HepG2 (cell line): ENCODE measurements around the gene PYGO2. TPM values are rescaled to one million over a fixed set of nuclear protein-coding genes. Genes with fewer than 3 reads are reported as not detected.

Source experiments
- ATAD3A ChIP-seq: sonication (generic); formaldehyde crosslinking; IDR thresholded peaks from 2 replicates; pipeline ENCODE4 v1.4.0; 2020; ENCODE audit warnings: missing genetic modification reagents
- HNRNPH1 ChIP-seq: fragments of 200-400 bp; formaldehyde crosslinking; optimal IDR thresholded peaks from 2 replicates; pipeline ENCODE3; 2017; ENCODE audit warnings: mild to moderate bottlenecking, low read depth, low read length
- KAT2B ChIP-seq: fragments of 150-350 bp; IDR thresholded peaks from 2 replicates; pipeline ENCODE4 v1.6.1; 2014; ENCODE audit warnings: low read depth, low read length, borderline replicate concordance
- MYNN ChIP-seq: sonication (generic); formaldehyde crosslinking; IDR thresholded peaks from 2 replicates; pipeline ENCODE4 v1.4.0; 2020; ENCODE audit warnings: mild to moderate bottlenecking, low read depth, missing genetic modification reagents
- THAP11 ChIP-seq: IDR thresholded peaks from 2 replicates; pipeline ENCODE4 v1.6.1; 2016; ENCODE audit warnings: missing biosample characterization, missing genetic modification reagents
- U2AF1 ChIP-seq: fragments of 200-400 bp; formaldehyde crosslinking; optimal IDR thresholded peaks from 2 replicates; pipeline ENCODE3; 2017; ENCODE audit warnings: mild to moderate bottlenecking, low read depth, low read length
- ZBTB21 ChIP-seq: sonication (generic); formaldehyde crosslinking; IDR thresholded peaks from 2 replicates; pipeline ENCODE4 v1.4.0; 2020; ENCODE audit warnings: missing genetic modification reagents
- ZFP1 ChIP-seq: IDR thresholded peaks from 2 replicates; pipeline ENCODE4 v1.6.1; 2016
- polyA plus RNA-seq, 8 experiments: library from polyadenylated mRNA; depleted of rRNA in 3 of 8; stranded (reverse) in 7 of 8; unstranded in 1 of 8; fragments of >200 nt; fragmentation: Illumina TruSeq in 4 of 8; extraction: Trizol in 4 of 8; gene quantifications; 2 replicates each; pipeline versions ENCODE4 v1.2.1 to v1.2.3, GENCODE V29; 2011 to 2016; ENCODE audit warnings: low read depth in 4 of 8, missing spikeins in 1 of 8, mixed read lengths in 1 of 8; ENCODE audit not compliant: insufficient read depth in 1 of 8
- total RNA-seq, 5 experiments: library from RNA; depleted of rRNA; stranded (reverse); fragments of >200 nt; fragmentation: Illumina TruSeq; extraction: Trizol; gene quantifications; 2 replicates each; pipeline ENCODE4 v1.2.3, GENCODE V29; 2016; ENCODE audit warnings: low read depth in 1 of 5
- TF ChIP-seq, protein P1 (sequence below), 2 experiments: sonication (generic) in 1 of 2; formaldehyde crosslinking in 1 of 2; IDR thresholded peaks; 2 replicates each; pipeline versions ENCODE4 v1.4.0 to v1.6.1; 2018 to 2020; ENCODE audit warnings: missing genetic modification reagents in 2 of 2, borderline replicate concordance in 1 of 2, low read depth in 1 of 2, mild to moderate bottlenecking in 1 of 2, missing biosample characterization in 1 of 2
- TF ChIP-seq, protein P2 (sequence below): sonication (generic); formaldehyde crosslinking; IDR thresholded peaks from 2 replicates; pipeline ENCODE4; 2020; ENCODE audit warnings: missing genetic modification reagents, mild to moderate bottlenecking, borderline replicate concordance
- TF ChIP-seq, protein P3 (sequence below): sonication (generic); formaldehyde crosslinking; IDR thresholded peaks from 2 replicates; pipeline ENCODE4 v1.5.0; 2020; ENCODE audit warnings: mild to moderate bottlenecking, missing genetic modification reagents, borderline replicate concordance

The PYGO2 gene
- total and polyA plus RNA-seq, 2 of the 13 experiments (the other 11 are each of a cell fraction or from before 2014, with no cell fraction given): 20.3 to 21.8 TPM

DNA sequence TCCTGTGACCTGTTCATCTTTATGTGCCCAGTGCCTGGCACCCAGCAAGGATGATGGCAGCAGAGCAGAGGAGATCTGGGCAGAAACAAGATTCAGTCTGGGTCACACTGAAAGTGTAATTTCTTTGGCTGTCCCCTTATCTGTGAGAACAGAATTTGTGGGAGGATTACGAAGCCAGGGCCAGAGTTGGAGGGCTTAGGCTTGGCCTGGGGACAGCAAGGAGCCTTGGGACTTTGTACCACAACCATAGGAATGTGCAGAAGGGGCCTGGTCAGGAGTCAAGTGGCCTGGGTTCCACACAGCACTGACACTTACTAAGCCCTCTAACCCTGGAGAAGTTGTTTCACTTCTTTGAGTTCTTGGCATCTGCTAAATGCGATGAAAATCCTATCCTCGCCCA, 37.9 kb downstream of the PYGO2 start (continued):
- TF ChIP-seq, protein P1, sequence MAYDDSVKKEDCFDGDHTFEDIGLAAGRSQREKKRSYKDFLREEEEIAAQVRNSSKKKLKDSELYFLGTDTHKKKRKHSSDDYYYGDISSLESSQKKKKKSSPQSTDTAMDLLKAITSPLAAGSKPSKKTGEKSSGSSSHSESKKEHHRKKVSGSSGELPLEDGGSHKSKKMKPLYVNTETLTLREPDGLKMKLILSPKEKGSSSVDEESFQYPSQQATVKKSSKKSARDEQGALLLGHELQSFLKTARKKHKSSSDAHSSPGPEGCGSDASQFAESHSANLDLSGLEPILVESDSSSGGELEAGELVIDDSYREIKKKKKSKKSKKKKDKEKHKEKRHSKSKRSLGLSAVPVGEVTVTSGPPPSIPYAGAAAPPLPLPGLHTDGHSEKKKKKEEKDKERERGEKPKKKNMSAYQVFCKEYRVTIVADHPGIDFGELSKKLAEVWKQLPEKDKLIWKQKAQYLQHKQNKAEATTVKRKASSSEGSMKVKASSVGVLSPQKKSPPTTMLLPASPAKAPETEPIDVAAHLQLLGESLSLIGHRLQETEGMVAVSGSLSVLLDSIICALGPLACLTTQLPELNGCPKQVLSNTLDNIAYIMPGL (CRISPR knock-in tag; IDR thresholded peaks at IDR 0.05; ENCODE audit: borderline replicate concordance in 1 of 2, low read depth in 1 of 2): no peak
- TF ChIP-seq THAP11 (CRISPR knock-in tag) (no peak), ZBTB21 (no peak), HNRNPH1 (no peak), MYNN (CRISPR knock-in tag) (no peak), ZFP1 (CRISPR knock-in tag) (no peak), U2AF1 (no peak), ATAD3A (CRISPR knock-in tag) (no peak), KAT2B (no peak)
- TF ChIP-seq, protein P2, sequence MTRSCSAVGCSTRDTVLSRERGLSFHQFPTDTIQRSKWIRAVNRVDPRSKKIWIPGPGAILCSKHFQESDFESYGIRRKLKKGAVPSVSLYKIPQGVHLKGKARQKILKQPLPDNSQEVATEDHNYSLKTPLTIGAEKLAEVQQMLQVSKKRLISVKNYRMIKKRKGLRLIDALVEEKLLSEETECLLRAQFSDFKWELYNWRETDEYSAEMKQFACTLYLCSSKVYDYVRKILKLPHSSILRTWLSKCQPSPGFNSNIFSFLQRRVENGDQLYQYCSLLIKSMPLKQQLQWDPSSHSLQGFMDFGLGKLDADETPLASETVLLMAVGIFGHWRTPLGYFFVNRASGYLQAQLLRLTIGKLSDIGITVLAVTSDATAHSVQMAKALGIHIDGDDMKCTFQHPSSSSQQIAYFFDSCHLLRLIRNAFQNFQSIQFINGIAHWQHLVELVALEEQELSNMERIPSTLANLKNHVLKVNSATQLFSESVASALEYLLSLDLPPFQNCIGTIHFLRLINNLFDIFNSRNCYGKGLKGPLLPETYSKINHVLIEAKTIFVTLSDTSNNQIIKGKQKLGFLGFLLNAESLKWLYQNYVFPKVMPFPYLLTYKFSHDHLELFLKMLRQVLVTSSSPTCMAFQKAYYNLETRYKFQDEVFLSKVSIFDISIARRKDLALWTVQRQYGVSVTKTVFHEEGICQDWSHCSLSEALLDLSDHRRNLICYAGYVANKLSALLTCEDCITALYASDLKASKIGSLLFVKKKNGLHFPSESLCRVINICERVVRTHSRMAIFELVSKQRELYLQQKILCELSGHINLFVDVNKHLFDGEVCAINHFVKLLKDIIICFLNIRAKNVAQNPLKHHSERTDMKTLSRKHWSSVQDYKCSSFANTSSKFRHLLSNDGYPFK: no peak
- TF ChIP-seq, protein P3, sequence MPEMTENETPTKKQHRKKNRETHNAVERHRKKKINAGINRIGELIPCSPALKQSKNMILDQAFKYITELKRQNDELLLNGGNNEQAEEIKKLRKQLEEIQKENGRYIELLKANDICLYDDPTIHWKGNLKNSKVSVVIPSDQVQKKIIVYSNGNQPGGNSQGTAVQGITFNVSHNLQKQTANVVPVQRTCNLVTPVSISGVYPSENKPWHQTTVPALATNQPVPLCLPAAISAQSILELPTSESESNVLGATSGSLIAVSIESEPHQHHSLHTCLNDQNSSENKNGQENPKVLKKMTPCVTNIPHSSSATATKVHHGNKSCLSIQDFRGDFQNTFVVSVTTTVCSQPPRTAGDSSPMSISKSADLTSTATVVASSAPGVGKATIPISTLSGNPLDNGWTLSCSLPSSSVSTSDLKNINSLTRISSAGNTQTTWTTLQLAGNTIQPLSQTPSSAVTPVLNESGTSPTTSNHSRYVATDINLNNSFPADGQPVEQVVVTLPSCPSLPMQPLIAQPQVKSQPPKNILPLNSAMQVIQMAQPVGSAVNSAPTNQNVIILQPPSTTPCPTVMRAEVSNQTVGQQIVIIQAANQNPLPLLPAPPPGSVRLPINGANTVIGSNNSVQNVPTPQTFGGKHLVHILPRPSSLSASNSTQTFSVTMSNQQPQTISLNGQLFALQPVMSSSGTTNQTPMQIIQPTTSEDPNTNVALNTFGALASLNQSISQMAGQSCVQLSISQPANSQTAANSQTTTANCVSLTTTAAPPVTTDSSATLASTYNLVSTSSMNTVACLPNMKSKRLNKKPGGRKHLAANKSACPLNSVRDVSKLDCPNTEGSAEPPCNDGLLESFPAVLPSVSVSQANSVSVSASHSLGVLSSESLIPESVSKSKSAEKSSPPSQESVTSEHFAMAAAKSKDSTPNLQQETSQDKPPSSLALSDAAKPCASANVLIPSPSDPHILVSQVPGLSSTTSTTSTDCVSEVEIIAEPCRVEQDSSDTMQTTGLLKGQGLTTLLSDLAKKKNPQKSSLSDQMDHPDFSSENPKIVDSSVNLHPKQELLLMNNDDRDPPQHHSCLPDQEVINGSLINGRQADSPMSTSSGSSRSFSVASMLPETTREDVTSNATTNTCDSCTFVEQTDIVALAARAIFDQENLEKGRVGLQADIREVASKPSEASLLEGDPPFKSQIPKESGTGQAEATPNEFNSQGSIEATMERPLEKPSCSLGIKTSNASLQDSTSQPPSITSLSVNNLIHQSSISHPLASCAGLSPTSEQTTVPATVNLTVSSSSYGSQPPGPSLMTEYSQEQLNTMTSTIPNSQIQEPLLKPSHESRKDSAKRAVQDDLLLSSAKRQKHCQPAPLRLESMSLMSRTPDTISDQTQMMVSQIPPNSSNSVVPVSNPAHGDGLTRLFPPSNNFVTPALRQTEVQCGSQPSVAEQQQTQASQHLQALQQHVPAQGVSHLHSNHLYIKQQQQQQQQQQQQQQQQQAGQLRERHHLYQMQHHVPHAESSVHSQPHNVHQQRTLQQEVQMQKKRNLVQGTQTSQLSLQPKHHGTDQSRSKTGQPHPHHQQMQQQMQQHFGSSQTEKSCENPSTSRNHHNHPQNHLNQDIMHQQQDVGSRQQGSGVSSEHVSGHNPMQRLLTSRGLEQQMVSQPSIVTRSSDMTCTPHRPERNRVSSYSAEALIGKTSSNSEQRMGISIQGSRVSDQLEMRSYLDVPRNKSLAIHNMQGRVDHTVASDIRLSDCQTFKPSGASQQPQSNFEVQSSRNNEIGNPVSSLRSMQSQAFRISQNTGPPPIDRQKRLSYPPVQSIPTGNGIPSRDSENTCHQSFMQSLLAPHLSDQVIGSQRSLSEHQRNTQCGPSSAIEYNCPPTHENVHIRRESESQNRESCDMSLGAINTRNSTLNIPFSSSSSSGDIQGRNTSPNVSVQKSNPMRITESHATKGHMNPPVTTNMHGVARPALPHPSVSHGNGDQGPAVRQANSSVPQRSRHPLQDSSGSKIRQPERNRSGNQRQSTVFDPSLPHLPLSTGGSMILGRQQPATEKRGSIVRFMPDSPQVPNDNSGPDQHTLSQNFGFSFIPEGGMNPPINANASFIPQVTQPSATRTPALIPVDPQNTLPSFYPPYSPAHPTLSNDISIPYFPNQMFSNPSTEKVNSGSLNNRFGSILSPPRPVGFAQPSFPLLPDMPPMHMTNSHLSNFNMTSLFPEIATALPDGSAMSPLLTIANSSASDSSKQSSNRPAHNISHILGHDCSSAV (CRISPR knock-in tag): no peak
